ENCODE measurements around the gene ZIC1.

The ZIC1 gene

GRCh38 chr3:147409143-147410115, at the start of gene ZIC1:
Gene ZIC1, plus strand, starts transcription at chr3:147409365. Its CDS starts 748 bp downstream, at chr3:147410113.
- Histone ChIP-seq H3K27ac (ENCODE audit: poor library complexity, severe bottlenecking) (no peak within 1 kb of the TSS), H3K4me1 (ENCODE audit: insufficient read depth, poor library complexity, severe bottlenecking) (no peaks in the 10 kb centered on the region)
- no peak for DNase-seq (ENCODE audit: low spot score)

GRCh38 chr3:147360051-147360439, 49.1 kb upstream of the ZIC1 start:
- H3K27me3 ChIP-seq (ENCODE audit: insufficient read depth, poor library complexity, severe bottlenecking), result peaks cover 96% of the 10 kb centered on the region
- H3K4me3 ChIP-seq (ENCODE audit: severe bottlenecking), result no peak overlapping the region
- H3K27ac ChIP-seq (ENCODE audit: poor library complexity, severe bottlenecking), result no peak overlapping the region
- no peaks in the 10 kb centered on the region for H3K36me3 ChIP-seq (ENCODE audit: low read depth)
- no peaks in the 10 kb centered on the region for H3K9me3 ChIP-seq (ENCODE audit: severe bottlenecking)
- DNase-seq (ENCODE audit: low spot score) (no peak), ATAC-seq (ENCODE audit: low read depth) (no peak)
- H3K4me1 ChIP-seq (ENCODE audit: insufficient read depth, poor library complexity, severe bottlenecking), result no peaks in the 10 kb centered on the region
- TF ChIP-seq CTCF (IDR thresholded peaks at IDR 0.05; ENCODE audit: poor library complexity, severe bottlenecking), result no peak

More at GRCh38 chr3:147409143-147410115, at the start of gene ZIC1:
- Histone ChIP-seq H3K27me3 (ENCODE audit: insufficient read depth, poor library complexity, severe bottlenecking) (peaks cover 99% of the 10 kb centered on the region), H3K4me3 (ENCODE audit: severe bottlenecking) (no peak within 1 kb of the TSS), H3K9me3 (ENCODE audit: severe bottlenecking) (peaks cover 4% of the 10 kb centered on the region), H3K36me3 (ENCODE audit: low read depth) (no peaks in the 10 kb centered on the region)
- TF ChIP-seq CTCF (IDR thresholded peaks at IDR 0.05; ENCODE audit: poor library complexity, severe bottlenecking), result no peak
- ATAC-seq (ENCODE audit: low read depth), result no peak

GRCh38 chr3:147360646-147361453, 48.3 kb upstream of the ZIC1 start:
- no peaks in the 10 kb centered on the region for H3K36me3 ChIP-seq (ENCODE audit: low read depth)
- DNase-seq (ENCODE audit: low spot score) (no peak), ATAC-seq (ENCODE audit: low read depth) (no peak)
- H3K27ac ChIP-seq (ENCODE audit: poor library complexity, severe bottlenecking), result no peak overlapping the region
- no peaks in the 10 kb centered on the region for H3K4me1 ChIP-seq (ENCODE audit: insufficient read depth, poor library complexity, severe bottlenecking)
- TF ChIP-seq CTCF (IDR thresholded peaks at IDR 0.05; ENCODE audit: poor library complexity, severe bottlenecking), result no peak
- H3K4me3 ChIP-seq (ENCODE audit: severe bottlenecking), result no peak overlapping the region
- H3K27me3 ChIP-seq (ENCODE audit: insufficient read depth, poor library complexity, severe bottlenecking), result peaks cover 96% of the 10 kb centered on the region
- no peaks in the 10 kb centered on the region for H3K9me3 ChIP-seq (ENCODE audit: severe bottlenecking)

GRCh38 chr3:147361454-147362420, 47.4 kb upstream of the ZIC1 start:
- no peak overlapping the region for H3K27ac ChIP-seq (ENCODE audit: poor library complexity, severe bottlenecking)
- H3K36me3 ChIP-seq (ENCODE audit: low read depth), result no peaks in the 10 kb centered on the region
- TF ChIP-seq CTCF (IDR thresholded peaks at IDR 0.05; ENCODE audit: poor library complexity, severe bottlenecking), result peak; percentile 48
- H3K9me3 ChIP-seq (ENCODE audit: severe bottlenecking), result no peaks in the 10 kb centered on the region
- DNase-seq (ENCODE audit: low spot score) (no peak), ATAC-seq (ENCODE audit: low read depth) (no peak)
- H3K27me3 ChIP-seq (ENCODE audit: insufficient read depth, poor library complexity, severe bottlenecking), result peaks cover 95% of the 10 kb centered on the region
- no peaks in the 10 kb centered on the region for H3K4me1 ChIP-seq (ENCODE audit: insufficient read depth, poor library complexity, severe bottlenecking)
- no peak overlapping the region for H3K4me3 ChIP-seq (ENCODE audit: severe bottlenecking)

Measured in RWPE2 (cell line).